GDM1 (cell line): ENCODE measurements around the gene POLR2H.
"Not testable (repeated sequence)": the region's sequence is repeated elsewhere in the genome, so short reads cannot be mapped to it uniquely, and the experiment has no call there.

ENCODE experiments used
- DNase-seq: peaks from one replicate; lab custom pipeline; 2025; lab: John Stamatoyannopoulos, UW

POLR2H gene

DNA sequence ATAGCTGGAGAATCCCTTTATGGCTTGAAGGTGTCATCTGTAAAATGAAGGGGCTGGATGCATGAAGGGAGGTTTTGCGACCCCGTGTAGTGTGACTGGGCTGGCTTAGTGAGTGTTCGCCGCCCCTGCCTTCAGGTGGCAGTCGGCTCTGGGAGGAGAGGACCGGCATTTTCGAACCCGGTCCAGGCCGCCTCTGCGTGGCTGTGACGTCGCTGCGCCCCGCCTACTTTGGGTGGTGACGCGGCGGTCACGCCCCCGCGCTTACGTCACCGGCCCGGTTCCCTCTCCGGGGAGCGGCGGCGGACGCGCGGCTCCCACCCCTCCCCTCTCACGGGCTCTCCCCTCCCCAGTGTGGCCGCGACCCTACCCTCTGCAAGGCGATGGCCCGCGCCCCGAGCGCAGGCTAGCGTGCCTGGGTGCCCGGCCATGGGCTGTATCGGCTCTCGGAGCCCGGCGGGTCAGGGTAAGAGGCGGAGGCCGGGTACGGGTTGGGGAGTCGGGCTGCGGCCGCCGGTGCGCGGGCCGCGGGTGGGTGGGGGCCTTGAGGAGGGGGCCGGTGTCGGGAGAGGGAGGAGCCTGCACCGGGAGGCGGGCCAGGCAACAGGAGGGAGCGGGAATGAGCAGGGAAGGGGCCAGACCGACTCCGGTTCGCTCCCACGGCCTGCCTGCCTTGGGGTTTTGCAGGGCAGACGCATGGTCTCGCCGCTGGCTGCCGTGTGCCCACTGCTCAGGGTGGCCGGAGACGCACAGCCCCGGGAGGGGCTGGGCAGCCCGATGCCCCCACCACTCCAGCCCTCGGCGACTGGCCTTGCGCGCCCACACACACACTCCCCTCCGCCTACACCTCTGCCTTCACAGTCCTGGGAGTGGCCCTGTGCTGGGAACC is 25.6 kb upstream of the POLR2H start:
- DNase-seq: peak; percentile 59

DNA sequence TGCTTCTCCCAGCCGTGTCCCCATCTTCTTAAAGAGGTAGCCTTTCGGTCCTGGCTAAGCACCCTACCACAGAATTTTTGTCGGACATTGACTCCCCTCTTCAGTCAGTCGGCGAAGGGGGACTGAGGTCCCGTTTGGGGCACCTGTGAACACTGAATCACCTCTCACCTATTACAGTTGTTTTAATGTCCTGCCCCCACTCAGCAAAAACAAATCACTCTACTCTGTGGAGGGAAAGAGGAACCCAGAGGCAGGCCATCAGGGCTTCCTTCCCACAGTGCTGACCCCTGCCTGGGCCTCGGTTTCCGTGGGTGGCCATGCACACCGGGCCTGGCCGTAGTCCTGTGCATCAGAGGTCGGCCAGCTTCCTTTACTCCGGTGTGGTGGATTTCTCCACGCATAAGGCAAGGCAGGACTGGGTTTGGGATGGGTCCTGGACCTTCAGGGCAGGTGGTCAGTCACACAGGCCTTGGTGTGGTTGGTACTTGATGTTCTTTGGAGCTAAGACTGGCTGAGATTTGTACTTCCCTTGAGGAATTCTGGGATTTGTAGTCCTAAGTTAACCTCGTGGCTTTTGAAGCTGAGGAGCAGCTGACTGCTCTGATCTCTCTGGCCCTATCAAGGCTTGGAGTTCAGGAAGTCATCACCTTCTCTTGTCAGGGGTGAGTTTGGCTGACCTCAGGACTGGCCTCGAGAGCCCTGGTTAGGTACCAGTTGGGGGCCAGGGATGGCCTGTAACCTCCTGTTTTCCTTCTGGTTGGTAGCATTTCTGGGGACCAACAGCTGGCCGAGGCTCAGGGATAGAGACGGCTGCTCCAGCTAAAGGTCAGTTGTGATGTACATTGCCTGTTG is 24.7 kb upstream of the POLR2H start:
- no peak for DNase-seq

DNA sequence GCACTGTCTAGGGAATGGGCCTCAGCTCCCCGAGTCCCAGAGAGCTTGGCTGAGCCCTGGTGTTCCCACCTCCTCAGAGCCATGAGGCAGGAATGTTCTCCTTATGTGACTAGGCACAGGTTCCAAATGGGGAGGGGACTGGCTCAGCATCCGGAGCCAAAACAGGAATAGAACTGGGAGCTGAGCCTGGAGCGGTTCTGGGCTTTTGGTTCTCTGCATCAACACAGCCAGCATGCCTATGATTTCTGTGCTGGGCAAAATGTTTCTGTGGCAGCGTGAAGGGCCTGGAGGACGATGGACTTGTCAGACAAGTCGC is 24.2 kb upstream of the POLR2H start, which contains the start of gene FAM131A:
Gene FAM131A (plus strand): TSS at position 202 of the 316 bp plus-strand sequence. CDS start 31 bp downstream, at position 233.
- no peak for DNase-seq

DNA sequence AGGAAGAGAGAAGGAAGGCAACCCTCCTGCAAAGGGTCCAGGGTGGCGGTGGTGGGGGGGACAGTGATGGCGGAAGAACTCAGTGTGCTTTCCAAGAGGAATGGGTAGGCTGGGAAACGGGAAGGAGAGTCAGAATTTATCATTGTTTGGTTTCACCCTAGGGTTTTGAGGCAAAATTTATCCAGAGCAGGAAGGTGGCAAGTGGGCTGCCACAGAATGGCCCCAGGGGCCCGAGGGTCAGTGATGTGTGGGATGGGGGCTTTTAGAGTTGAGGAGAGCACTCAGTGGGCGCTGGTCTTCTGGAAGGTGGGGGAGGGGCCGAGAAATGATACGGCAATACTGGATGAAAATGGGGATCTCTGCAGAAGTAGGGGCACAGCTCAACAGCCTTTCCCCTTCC is 23.5 kb upstream of the POLR2H start:
- no peak for DNase-seq

DNA sequence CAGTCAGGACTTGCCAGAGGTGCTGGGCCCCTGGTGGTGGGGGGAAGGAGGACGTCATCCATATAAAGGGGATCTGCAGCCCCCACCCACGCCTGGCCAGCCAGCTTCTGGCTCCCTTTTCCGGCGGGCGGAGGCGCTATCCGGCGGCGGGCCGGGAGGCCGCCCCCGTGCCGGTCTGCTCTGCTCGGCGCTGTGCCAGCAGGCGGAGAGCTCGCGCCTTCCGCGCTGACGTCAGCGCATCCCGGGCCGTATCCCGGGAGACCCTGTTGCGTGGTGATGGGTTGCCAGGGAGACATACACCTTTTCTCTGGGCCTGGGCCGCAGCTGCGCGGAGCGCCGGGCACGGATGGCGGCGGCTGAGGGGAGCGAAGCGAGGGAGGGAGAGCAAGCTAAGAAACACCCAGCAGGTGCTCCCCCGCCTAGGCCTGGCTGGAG is 23.0 kb upstream of the POLR2H start:
- no peak for DNase-seq

DNA sequence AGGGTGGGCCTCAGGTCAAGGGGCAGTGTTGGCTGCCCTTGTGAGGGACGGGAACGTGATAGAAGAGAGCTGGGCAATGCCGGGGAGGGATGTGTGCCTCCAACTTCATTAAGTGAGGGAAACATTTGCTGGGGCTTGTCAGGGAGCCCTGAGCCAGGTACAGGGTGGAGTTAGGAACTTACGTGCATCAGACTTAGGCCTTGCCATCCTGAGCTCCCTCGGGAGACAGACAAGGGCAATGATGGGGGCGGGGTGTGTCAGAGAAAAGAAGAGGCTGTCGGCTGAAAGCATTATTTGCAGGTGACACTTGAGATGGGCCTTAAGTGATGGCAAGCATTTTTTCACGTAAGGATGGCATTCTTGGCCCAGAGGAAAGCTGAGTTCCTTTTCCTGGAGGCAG is 22.5 kb upstream of the POLR2H start:
- no peak for DNase-seq

DNA sequence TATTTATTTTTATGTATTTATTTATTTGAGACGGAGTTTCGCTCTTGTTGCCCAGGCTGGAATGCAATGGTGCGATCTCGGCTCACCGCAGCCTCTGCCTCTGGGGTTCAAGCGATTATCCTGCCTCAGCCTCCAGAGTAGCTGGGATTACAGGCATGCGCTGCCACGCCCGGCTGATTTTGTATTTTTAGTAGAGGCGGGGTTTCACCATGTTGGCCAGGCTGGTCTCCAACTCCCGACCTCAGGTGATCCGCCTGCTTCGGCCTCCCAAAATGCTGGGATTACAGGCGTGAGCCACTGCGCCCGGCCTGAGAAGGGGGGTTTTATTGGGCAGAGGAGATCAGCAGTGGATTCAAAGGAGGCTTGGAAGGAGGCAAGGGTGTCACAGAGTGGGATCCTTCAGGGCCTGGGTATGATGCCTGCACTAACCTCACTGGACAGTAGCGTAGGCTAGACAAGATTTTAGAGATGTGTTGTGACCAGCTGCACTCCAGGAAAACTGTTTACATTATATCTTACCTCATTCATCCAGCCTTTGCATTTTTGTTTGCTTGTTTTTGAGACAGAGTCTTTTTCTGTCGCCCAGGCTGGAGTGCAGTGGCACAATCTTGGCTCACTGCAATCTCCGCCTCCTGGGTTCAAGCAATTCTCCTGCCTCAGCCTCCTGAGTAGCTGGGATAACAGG is 21.9 kb upstream of the POLR2H start:
- not testable (repeated sequence) for DNase-seq

DNA sequence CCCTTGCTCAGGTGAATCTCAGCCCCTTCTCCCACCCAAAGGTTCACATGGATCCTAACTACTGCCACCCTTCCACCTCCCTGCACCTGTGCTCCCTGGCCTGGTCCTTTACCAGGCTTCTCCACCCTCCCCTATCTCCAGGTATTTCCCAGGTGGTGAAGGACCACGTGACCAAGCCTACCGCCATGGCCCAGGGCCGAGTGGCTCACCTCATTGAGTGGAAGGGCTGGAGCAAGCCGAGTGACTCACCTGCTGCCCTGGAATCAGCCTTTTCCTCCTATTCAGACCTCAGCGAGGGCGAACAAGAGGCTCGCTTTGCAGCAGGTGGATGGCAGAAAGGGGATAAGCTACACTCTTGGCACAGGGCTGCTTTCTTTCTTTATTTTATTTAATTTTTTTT is 19.6 kb upstream of the POLR2H start:
- DNase-seq: no peak

DNA sequence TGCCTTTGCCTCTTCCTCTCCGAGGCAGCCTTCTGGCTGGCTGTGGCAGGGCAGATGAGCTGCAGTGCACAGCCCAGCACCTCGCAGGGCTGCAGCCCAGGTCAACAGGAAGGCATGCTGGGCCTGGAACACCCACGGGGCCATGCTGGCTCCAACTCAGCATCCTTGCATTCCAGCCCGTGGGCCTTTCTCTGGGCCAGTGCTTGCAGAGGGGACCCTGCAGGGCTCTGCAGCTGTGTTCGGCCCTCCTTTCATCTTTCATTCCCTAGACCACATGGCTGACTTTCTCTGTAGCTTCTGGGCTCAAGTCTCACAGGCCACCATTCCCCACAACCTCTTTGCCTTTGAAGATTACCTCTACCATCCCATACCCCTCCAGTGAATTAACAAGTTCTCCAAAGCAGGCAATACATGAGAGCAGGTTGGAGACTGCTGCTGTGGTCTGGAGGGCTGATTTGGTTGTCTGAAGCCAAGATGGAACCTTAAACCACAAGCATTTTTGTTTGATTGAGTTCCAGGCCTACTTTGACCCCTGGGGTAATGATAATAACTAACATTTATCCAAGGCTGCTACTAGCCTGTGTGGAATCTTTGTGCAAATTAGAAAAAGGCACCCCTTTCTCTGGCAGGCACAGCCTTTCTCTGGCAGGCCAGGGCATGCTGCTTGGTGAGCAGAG is 18.2 kb upstream of the POLR2H start:
- DNase-seq: no peak

DNA sequence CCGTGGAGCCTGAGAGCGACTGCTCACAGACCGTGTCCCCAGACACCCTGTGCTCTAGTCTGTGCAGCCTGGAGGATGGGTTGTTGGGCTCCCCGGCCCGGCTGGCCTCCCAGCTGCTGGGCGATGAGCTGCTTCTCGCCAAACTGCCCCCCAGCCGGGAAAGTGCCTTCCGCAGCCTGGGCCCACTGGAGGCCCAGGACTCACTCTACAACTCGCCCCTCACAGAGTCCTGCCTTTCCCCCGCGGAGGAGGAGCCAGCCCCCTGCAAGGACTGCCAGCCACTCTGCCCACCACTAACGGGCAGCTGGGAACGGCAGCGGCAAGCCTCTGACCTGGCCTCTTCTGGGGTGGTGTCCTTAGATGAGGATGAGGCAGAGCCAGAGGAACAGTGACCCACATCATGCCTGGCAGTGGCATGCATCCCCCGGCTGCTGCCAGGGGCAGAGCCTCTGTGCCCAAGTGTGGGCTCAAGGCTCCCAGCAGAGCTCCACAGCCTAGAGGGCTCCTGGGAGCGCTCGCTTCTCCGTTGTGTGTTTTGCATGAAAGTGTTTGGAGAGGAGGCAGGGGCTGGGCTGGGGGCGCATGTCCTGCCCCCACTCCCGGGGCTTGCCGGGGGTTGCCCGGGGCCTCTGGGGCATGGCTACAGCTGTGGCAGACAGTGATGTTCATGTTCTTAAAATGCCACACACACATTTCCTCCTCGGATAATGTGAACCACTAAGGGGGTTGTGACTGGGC is 16.8 kb upstream of the POLR2H start:
- no peak for DNase-seq

DNA sequence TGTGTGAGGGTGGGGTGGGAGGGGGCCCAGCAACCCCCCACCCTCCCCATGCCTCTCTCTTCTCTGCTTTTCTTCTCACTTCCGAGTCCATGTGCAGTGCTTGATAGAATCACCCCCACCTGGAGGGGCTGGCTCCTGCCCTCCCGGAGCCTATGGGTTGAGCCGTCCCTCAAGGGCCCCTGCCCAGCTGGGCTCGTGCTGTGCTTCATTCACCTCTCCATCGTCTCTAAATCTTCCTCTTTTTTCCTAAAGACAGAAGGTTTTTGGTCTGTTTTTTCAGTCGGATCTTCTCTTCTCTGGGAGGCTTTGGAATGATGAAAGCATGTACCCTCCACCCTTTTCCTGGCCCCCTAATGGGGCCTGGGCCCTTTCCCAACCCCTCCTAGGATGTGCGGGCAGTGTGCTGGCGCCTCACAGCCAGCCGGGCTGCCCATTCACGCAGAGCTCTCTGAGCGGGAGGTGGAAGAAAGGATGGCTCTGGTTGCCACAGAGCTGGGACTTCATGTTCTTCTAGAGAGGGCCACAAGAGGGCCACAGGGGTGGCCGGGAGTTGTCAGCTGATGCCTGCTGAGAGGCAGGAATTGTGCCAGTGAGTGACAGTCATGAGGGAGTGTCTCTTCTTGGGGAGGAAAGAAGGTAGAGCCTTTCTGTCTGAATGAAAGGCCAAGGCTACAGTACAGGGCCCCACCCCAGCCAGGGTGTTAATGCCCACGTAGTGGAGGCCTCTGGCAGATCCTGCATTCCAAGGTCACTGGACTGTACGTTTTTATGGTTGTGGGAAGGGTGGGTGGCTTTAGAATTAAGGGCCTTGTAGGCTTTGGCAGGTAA is 16.0 kb upstream of the POLR2H start:
- peak; percentile 6 for DNase-seq

DNA sequence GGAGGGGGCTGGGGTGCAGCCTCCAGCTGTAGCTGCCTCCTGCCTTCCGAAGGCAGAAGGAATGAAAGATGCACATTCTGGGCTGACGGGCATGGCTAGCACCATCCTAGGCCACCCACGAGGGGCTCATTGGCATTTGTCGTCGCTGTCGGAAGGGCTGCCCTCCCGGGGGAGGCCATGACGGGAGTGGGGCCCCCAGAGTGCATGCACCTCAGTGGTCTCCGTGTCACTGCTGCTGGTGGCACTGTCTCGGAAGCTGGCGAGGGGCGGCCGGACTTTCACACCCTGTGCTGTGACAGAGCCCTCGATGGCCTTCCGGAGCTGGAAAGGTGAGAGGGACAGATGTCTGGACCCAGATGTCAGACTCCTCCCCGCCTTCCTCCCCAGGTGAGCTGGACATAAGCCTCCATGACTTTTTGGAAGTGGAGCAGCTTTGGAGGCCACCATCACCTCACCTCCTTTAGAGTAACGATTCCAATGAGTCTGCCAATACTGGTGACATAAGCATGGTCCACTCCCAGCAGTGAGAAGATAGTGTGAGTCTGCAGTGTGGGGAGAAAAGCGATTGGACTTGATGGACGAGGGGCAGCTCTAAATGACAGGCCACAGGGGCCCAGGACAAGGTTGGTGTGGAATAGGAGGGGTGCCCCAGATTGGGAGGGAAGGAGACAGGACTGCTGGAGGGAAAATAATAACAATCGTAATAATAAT is 14.9 kb upstream of the POLR2H start:
- DNase-seq: no peak

DNA sequence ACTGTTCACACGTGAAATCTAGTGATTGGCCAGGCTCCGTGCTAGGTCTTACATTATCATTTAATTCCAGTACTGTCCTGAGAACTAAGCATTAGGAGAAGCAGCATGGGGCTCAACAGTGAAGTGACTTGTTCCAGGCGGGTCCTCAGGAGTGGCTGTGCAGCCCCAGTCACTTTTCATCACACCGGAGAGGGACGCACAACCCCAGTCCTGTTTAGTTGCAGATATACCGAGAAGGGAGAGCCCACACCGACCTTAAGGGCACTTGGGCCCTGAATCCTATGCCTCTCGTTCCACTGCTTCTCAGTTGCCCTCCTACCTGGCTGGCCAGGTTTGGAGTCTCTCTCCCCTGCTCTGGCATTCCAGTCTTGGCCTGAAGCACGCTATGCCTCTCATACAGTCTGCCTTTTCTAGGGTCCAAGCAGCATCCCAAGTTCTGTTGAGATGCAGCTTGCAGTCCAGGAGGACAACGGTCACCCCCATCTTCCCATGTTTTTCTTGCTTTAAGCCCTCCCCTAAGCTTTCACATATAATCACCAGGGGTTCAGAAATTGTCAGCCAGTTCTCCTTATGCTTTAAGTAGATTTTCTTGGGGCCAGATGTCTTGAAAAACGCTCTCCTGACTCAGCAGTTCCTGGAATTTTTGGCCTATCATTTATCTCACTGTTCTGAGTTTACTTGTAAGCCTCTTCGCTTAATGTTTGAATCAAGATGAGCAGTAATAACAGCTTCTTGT is 14.0 kb upstream of the POLR2H start:
- no peak for DNase-seq

DNA sequence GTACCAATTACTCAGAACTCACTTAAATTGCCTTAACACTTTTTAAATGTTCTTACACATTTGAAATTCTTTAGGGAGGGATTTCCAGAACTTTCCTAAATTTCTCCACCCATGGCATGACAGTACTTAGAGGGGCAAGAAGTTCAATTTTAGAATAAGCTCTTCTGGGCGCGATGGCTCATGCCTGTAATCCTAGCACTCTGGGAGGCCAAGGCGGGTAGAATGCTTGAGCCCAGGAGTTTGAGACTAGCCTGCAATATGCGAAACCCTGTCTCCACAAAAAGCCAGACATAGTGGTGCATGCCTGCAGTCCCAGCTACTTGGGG is 13.5 kb upstream of the POLR2H start:
- no peak for DNase-seq

DNA sequence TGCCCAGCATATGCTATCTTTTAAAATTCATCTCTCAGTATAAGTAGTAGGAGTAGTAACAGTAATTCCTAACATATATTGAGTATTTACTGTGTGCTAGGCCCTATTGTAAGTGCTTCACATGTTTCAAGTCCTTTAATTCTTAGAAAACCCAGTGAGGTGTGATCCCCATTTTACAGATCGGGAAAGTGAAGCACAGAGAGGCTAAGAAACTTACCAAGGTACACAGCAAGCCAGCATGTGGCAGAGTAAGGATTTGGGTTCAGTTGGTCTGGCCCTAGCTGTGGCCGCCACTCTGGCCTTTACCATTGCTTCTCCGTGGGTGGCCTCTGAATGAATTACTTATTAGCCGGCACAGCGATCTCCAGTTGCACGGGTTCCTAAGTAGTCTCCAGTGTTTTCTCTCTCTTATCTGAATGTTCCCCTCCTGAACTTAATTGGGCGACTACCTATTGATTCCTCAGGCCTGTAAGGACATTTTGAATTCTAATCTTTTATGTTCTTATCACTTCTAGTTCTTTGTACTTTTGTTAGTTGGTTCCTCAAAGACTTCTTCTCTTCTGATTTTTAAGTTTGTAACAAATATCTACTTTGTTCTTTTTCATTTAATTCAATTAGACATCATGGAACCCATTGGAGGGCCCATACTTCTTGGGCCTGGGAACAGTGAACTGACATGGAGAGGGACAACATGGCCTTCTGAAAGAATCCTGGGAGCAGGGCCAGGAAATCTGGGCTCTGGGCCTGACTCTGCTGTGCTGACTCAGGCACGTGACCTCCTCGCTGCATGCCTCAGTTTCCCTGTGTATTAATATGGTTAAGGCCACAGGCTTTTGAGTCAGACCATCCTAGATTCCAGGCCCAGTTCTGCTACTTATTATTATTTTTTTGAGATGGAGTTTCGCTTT is 11.7 kb upstream of the POLR2H start:
- no peak for DNase-seq

DNA sequence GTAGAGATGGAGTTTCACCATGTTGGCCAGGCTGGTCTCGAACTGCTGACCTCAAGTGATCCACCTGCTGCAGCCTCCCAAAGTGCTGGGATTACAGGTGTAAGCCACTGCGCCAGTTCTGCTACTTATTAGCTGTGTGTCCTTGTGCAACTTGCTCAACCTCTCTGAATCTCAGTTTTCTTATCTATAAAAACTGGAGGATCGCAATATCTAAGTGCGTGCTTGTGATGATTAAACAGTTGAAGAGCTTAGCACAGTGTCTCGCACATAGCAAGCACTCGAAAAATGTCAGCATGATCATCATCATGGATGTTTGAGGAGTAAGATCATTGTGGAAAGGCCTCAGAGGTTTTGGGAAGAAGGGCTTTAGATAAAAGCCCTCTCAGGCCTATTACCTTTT is 10.9 kb upstream of the POLR2H start:
- no peak for DNase-seq

DNA sequence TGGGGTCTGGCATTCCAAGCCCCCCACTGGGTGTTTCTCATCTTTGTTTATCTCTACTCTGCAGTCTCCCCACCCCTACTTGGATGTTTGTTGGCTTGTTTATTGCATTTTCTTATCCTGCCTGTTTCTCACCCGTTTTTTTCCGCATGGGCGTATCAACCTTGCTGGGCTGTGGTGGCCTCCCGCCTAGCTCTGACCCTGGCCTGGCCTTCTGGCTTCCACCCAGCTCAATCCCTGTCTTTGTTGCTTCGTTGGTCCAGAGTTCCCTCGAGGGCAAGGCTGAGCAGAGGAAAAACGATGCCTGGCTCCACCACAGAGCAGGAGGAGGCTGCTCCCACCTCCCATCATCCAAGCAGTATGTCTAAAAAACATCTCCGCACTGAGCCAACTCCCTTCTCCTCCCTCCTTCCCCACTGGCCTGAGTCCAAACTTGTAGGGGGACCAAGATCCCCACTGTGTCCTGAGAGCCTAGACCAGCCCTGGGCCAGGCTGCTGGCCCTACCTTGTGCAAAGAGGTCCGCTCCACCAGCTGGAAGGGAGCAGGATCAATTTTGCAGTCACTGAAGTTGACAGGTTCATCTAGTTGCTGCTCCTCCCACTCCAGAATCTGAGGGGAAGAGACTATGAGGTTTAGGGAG is 9.9 kb upstream of the POLR2H start:
- no peak for DNase-seq
